IPS-15b (cell line): Measurements from ENCODE around the gene RBM38.
"Not testable (repeated sequence)": the region's sequence is repeated elsewhere in the genome, so short reads cannot be mapped to it uniquely, and the experiment has no call there.

ENCODE experiments used
- H3K27me3 ChIP-seq: one replicate; pipeline ENCODE4 v1.6.1; 2013; ENCODE audit warnings: low read length; ENCODE audit not compliant: control insufficient read depth, insufficient read depth
- H3K36me3 ChIP-seq: one replicate; pipeline ENCODE4 v1.6.1; 2013; ENCODE audit warnings: low read length; ENCODE audit not compliant: control insufficient read depth, insufficient read depth
- H3K4me1 ChIP-seq: one replicate; pipeline ENCODE4 v1.6.1; 2013; ENCODE audit warnings: mild to moderate bottlenecking, low read length; ENCODE audit not compliant: control insufficient read depth, insufficient read depth
- H3K4me3 ChIP-seq: one replicate; pipeline ENCODE4 v1.5.1; 2013; ENCODE audit warnings: low read depth, low read length
- H3K9ac ChIP-seq: one replicate; pipeline ENCODE4 v1.6.1; 2013; ENCODE audit warnings: low read depth, mild to moderate bottlenecking, low read length
- H3K9me3 ChIP-seq: one replicate; pipeline ENCODE4 v1.6.1; 2013; ENCODE audit warnings: mild to moderate bottlenecking, low read length; ENCODE audit not compliant: control insufficient read depth, insufficient read depth

RBM38 gene

DNA sequence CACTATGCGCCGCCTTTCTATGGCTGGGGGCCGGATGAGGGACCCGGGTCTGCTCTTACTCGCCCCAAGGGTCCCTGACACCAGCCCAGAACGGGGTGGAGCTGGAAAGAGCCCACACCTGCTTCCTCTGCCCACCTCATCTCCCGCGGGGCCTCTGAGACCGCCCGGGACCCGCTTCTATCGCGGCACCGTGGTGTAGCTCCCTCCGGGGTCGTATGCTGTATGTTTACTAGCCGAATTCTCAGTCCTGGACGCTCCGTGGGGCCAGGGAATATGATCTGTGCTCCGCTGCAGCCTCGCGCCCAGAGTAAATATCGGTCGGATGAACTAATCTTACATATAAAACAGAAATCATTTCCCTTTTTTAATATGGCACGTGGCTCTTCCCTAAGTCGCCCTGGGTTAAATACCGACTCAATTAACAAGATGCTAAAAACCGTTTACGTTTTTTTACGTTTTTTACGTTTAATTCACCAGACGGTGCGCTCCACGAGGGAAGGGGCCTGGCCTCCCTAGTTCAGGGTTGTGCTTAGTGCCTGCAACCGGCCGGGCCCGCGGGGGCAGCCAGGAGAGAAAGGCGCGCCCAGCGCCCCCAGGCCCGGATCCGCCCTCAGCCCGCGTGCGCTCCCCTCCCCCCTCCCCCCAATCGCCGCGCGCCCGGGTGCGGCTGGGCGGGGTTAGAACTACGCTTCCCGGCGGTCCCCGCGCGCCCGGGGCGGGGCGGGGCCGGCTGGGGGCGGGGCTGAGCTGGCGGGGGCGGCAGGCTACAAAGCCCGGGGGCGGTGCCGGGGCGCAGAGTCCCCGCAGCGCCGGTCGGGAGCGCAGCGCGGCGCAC lies at the start of gene RBM38:
RBM38 (plus strand) TSS at position 793 of the 835 bp plus-strand sequence. CDS start 186 bp downstream, outside the sequence.
- no peaks in the 10 kb centered on the region for H3K27me3 ChIP-seq
- peak within 1 kb of the TSS; percentile 65 for H3K9ac ChIP-seq
- H3K4me3 ChIP-seq: peak within 1 kb of the TSS; percentile 71
- H3K36me3 ChIP-seq: peaks cover 22% of the 10 kb centered on the region
- H3K4me1 ChIP-seq: peaks cover 2% of the 10 kb centered on the region
- no peaks in the 10 kb centered on the region for H3K9me3 ChIP-seq

DNA sequence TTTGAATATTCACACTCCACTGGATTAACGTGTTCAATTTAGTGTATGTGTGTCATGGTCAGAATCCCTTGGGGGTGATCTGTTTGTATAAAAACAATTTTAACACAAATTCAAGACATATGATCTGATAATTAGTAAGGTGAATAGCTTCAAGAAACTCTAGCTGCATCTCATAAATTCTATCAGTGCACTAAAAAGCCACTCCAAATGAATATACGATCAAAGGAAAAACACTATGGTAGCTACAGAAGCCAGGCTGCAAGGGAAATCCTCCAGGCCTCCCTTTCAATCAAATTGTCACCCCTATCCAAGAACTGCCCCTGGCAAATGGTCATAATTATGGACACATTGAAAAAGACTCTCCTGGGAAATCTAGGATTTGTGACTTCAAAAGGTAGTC lies 49.5 kb upstream of the RBM38 start:
- Histone ChIP-seq H3K36me3 (no peaks in the 10 kb centered on the region), H3K27me3 (no peaks in the 10 kb centered on the region), H3K4me1 (no peaks in the 10 kb centered on the region), H3K4me3 (no peak overlapping the region), H3K9me3 (no peaks in the 10 kb centered on the region), H3K9ac (no peak overlapping the region)

DNA sequence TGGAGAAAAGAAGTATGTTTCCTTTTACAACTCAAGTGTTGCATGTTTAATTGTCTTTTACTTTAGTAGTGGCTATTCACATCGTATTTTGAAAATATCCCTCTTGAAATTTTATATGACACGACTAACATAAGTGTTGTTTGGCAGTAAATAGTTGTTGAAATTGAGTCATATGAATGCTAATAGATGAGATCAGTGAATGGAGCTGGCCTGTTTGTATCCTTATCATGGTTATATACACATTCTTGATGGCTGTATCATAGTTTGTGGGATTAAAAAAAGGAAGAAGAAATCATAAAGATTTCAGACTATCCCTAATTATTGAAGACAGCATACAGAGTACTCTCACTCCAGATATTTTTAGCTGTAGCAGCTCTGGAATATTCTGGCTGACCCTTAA lies 48.4 kb upstream of the RBM38 start:
- H3K36me3 ChIP-seq: no peaks in the 10 kb centered on the region
- no peak overlapping the region for H3K4me3 ChIP-seq
- H3K4me1 ChIP-seq: no peaks in the 10 kb centered on the region
- H3K9ac ChIP-seq: no peak overlapping the region
- no peaks in the 10 kb centered on the region for H3K9me3 ChIP-seq
- H3K27me3 ChIP-seq: no peaks in the 10 kb centered on the region

DNA sequence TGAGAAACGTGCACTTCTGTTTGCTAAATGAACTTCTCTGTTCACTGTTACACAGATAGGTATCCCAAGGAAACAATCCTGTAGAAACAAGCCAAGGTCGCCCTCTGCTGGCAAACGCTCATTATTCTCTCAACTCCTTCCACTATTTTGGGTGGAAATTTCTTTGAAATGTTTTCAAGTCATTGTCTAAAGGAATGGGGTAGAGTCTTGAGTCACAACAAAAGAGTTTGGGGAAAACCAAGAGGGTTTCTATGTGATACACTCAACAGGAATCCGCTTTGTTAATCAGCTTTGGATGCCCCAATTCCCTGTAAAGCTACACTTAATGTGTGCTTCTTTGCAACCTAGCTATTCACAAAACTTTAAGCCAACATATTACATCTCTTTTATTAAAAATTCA lies 44.7 kb upstream of the RBM38 start:
- Histone ChIP-seq H3K36me3 (no peaks in the 10 kb centered on the region), H3K9me3 (no peaks in the 10 kb centered on the region), H3K4me1 (no peaks in the 10 kb centered on the region), H3K4me3 (no peak overlapping the region), H3K9ac (no peak overlapping the region), H3K27me3 (no peaks in the 10 kb centered on the region)

DNA sequence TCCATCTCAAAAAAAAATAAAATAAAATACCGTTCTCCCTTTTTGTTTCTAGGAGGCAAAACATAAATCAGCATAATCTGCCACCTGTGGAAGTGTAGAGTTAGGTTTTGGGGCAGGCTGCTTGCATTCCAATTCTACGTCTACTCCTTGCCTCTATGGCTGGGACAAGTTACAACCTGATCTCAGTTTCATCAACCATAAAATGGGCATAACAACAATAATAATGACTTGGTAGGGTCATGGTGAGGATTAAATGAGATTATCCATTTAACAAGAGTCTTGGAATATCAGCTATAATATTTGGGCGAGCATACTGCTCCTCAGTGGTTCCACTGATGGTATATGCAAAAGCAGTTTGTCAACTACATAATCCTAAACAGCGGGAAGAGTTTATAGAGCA lies 43.8 kb upstream of the RBM38 start:
- no peak overlapping the region for H3K4me3 ChIP-seq
- H3K9ac ChIP-seq: no peak overlapping the region
- no peaks in the 10 kb centered on the region for H3K36me3 ChIP-seq

DNA sequence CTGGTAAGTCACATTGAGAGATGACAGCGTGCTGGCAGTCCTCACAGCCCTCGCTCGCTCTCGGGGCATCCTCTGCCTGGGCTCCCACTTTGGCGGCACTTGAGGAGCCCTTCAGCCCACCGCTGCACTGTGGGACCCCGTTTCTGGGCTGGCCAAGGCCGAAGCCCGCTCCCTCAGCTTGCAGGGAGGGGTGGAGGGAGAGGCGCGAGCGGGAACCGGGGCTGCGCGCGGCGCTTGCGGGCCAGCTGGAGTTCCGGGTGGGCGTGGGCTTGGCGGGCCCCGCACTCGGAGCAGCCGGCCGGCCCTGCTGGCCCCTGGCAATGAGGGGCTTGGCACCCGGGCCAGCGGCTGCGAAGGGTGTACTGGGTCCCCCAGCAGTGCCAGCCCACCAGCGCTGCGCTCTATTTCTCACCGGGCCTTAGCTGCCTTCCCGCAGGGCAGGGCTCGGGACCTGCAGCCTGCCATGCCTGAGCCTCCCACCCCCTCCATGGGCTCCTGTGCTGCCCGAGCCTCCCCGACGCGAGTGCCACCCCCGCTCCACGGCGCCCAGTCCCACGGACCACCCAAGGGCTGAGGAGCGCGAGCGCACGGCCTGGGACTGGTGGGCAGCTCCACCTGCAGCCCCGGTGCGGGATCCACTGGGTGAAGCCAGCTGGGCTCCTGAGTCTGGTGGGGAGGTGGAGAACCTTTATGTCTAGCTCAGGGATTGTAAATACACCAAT lies 42.8 kb upstream of the RBM38 start:
- H3K36me3 ChIP-seq, H3K4me1 ChIP-seq, H3K9ac ChIP-seq, H3K4me3 ChIP-seq, H3K27me3 ChIP-seq, H3K9me3 ChIP-seq: not testable (repeated sequence)

More for the DNA sequence above, 43.8 kb upstream of the RBM38 start:
- Histone ChIP-seq H3K4me1 (peaks cover 2% of the 10 kb centered on the region), H3K9me3 (no peaks in the 10 kb centered on the region), H3K27me3 (no peaks in the 10 kb centered on the region)

DNA sequence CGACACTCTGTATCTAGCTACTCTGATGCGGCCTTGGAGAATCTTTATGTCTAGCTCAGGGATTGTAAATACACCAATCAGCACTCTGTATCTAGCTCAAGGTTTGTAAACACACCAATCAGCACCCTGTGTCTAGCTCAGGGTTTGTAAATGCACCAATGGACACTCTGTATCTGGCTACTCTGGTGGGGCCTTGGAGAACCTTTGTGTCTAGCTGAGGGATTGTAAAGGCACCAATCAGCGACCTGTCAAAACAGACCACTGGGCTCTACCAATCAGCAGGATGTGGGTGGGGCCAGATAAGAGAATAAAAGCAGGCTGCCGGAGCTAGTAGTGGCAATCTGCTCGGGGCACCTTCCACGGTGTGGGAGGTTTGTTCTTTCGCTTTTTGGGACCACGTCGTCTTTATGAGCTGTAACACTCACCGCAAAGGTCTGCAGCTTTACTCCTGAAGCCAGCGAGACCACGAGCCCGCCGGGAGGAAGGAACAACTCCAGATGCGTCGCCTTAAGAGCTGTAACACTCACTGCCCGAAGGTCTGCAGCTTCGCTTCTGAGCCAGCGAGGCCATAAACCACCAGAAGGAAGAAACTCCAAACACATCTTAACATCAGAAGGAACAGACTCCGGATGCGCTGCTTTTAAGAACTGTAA lies 42.1 kb upstream of the RBM38 start:
- not testable (repeated sequence) for H3K27me3 ChIP-seq, H3K4me3 ChIP-seq, H3K4me1 ChIP-seq, H3K9ac ChIP-seq, H3K9me3 ChIP-seq, H3K36me3 ChIP-seq

DNA sequence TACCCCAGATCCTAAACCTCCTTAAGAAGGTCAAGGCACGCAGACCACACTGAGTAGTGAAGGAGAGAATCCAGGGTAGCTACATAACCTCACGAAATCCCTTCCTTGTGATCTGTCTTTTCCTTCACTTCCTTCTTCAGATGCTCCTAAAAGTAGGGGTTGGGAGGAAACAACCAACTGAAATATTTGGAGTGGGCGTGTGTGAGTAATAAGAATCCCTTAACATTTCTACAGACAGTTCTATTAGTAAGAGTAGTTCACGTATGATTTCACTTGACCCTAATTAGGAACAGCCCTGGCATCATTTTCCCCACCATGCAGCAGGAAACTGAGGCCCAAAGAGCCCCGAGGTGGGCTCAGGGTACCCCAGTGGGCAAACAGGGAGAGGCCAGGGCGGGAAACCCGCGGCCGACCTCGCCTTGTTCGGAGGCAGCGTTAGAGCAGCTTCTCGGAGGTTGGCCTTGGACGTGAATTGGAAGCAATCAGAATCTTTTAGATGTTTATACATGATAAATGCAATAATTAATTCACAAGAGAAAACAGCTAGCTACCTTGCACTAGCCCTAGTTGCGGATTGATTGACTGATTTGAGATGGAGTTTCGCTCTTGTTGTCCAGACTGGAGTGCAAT lies 41.0 kb upstream of the RBM38 start:
- Histone ChIP-seq H3K9ac (no peak overlapping the region), H3K36me3 (peaks cover 6% of the 10 kb centered on the region), H3K9me3 (no peaks in the 10 kb centered on the region), H3K27me3 (no peaks in the 10 kb centered on the region), H3K4me3 (no peak overlapping the region), H3K4me1 (peaks cover 5% of the 10 kb centered on the region)

DNA sequence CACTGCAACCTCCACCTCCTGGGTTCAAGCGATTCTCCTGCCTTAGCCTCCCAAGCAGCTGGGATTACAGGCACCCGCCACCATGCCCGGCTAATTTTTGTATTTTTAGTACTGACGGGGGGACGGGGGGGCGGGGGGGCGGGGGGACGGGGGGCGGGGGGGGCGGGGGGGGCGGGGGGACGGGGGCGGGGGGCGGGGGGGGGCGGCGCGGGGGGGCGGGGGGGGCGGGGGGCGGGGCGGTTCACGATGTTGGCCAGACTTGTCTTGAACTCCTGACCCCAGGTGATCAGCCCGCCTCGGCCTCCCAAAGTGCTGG lies 40.5 kb upstream of the RBM38 start:
- H3K36me3 ChIP-seq, H3K9me3 ChIP-seq, H3K9ac ChIP-seq, H3K4me1 ChIP-seq, H3K27me3 ChIP-seq: not testable (repeated sequence)
- peak overlapping the region; percentile 100 for H3K4me3 ChIP-seq

DNA sequence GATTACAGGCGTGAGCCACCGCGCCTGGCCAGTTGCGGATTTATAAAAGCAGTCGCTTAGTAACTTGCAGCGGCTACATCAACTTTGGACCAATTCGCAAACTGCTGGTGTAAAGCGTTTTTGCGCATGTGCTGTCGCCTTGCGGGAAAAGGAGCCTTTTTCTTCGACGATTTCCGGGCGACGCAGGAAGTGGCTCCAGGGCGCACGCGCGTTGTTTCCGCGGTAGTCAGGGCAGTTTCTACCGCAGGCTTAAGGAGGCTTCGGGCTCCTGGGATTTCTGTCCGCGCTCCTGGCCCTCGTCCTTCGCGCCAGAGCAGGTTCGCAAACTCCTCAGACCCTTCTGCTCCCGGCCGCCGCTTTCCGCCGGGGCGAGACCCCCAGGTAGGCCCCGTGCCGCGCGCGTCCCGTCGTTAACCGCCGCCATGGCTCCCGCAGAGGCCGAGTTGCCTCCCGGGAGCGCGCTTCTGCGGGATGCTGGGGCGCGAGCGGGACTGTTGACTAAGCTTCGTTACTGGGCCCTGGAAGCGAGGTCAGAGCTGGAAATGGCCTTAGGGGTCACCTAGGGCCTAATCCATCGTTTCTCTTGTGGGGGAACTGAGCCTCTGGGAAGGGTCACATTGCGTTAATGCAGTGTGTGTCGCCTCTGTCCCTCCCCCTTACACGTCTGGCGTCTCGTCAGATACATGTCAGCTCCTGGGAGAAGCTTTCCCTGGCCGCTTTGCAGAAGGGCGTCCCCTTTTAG lies 40.0 kb upstream of the RBM38 start, which contains the start of gene RAE1:
RAE1 (plus strand) TSS at position 214 of the 742 bp plus-strand sequence. CDS start 2,784 bp downstream, outside the sequence.
- Histone ChIP-seq H3K4me3 (peak within 1 kb of the TSS; percentile 100), H3K9me3 (no peaks in the 10 kb centered on the region), H3K27me3 (no peaks in the 10 kb centered on the region), H3K9ac (peak within 1 kb of the TSS; percentile 91), H3K4me1 (peaks cover 5% of the 10 kb centered on the region), H3K36me3 (peaks cover 6% of the 10 kb centered on the region)

DNA sequence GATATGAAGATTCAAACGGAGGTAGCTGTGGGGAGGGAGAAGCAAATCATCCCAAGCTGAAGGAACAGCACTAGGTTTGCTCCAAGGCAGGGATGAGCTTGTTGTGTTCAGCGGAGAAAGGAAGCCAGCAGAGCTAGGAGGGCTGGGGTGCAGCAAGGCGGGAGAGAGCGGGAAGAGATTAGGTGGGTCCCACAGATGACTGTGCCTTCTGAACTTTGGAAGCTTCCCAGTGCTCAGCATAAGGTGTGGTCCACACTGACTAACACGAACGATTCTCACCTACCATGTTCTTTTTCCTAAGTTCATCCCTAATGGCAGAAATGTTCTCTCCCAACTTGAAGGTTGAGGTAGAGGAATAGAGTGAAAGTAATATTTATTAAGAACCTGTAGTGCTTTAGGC lies 38.9 kb upstream of the RBM38 start:
- H3K27me3 ChIP-seq: no peaks in the 10 kb centered on the region
- H3K4me1 ChIP-seq: peaks cover 5% of the 10 kb centered on the region
- no peaks in the 10 kb centered on the region for H3K9me3 ChIP-seq
- peak overlapping the region; percentile 100 for H3K4me3 ChIP-seq
- no peak overlapping the region for H3K9ac ChIP-seq
- H3K36me3 ChIP-seq: peaks cover 15% of the 10 kb centered on the region
